Cardiac fibroblast (primary cell): ENCODE data around the gene CCL15.

Experiments
- DNase-seq, 2 donors: peaks; one replicate each; pipeline versions ENCODE4 v3.0.0 to v3.0.0-alpha.2; 2010; ENCODE audit warnings: low read depth in 2 of 2
- H3K4me3 ChIP-seq, 2 donors: replicated peaks in 1 of 2; 1 replicate in 1 of 2; 2 replicates in 1 of 2; pipeline ENCODE4 v1.5.1; 2011; ENCODE audit warnings: low read depth in 2 of 2, low read length in 2 of 2, mild to moderate bottlenecking in 2 of 2, moderate library complexity in 1 of 2
- CTCF ChIP-seq: IDR thresholded peaks from one replicate; pipeline ENCODE4 v1.5.1; 2011; ENCODE audit warnings: low read depth, mild to moderate bottlenecking, low read length, inconsistent platforms

Gene CCL15

GRCh38 chr17:36001110-36001771 lies at the start of gene CCL15:
TSS of gene CCL15 (minus strand) at chr17:36001553. CDS start at chr17:36001492, 61 bp downstream.
- no peak for DNase-seq
- TF ChIP-seq CTCF, result no peak
- H3K4me3 ChIP-seq, result no peak within 1 kb of the TSS

GRCh38 chr17:36049643-36050042 lies 48.3 kb upstream of the CCL15 start:
- no peak for DNase-seq
- no peak overlapping the region for H3K4me3 ChIP-seq
- TF ChIP-seq CTCF, result no peak

- no peak for DNase-seq
- TF ChIP-seq CTCF, result no peak
- H3K4me3 ChIP-seq, result no peak overlapping the region
These were observed 46.7 kb upstream of the CCL15 start for GRCh38 chr17:36048066-36048465.

GRCh38 chr17:36036235-36036634 lies 34.9 kb upstream of the CCL15 start:
- TF ChIP-seq CTCF, result no peak
- H3K4me3 ChIP-seq, result no peak overlapping the region
- DNase-seq, result no peak

GRCh38 chr17:36034127-36034526 lies 32.8 kb upstream of the CCL15 start:
- no peak for DNase-seq
- H3K4me3 ChIP-seq, result no peak overlapping the region
- TF ChIP-seq CTCF, result no peak

GRCh38 chr17:36030956-36031355 lies 29.6 kb upstream of the CCL15 start:
- no peak overlapping the region for H3K4me3 ChIP-seq
- DNase-seq, result no peak
- no peak for TF ChIP-seq CTCF

GRCh38 chr17:36027761-36028160 lies 26.4 kb upstream of the CCL15 start:
- no peak overlapping the region for H3K4me3 ChIP-seq
- no peak for TF ChIP-seq CTCF
- DNase-seq, result no peak
